A673 (cell line): ENCODE measurements around the gene FAM124A. TPM values are rescaled to one million over a fixed set of nuclear protein-coding genes. Genes with fewer than 3 reads are reported as not detected.

Experiments used
- BruUV-seq: library from RNA; stranded (reverse); fragments of 400-500 nt; replicated peaks from 2 replicates; lab custom pipeline; 2021; lab: Mats Ljungman, UMichigan
- CTCF ChIA-PET: fragments of 300-600 bp; sonication (Branson Sonifier 250); formaldehyde crosslinking; loops from one replicate; lab custom pipeline; 2022; ENCODE audit warnings: antibody characterized with exemption; lab: Charles Lee
- POLR2A ChIA-PET: fragments of 300-600 bp; sonication (Branson Sonifier 250); formaldehyde crosslinking; loops from one replicate; lab custom pipeline; 2022; ENCODE audit warnings: antibody characterized with exemption; ENCODE audit not compliant: low non-redundant PET; lab: Charles Lee
- DNase-seq: peaks from one replicate; pipeline ENCODE4 v3.0.0-alpha.2; 2015; ENCODE audit warnings: low spot score
- H3K27ac ChIP-seq: fragments of 200-600 bp; sonication (generic); 2 replicates; pipeline ENCODE4 v1.5.1; 2016; ENCODE audit warnings: mixed run types, low read depth, mild to moderate bottlenecking, mixed read lengths, antibody characterized with exemption, low read length; ENCODE audit not compliant: poor library complexity, severe bottlenecking
- H3K27me3 ChIP-seq: fragments of 200-600 bp; sonication (generic); replicated peaks from 2 replicates; pipeline ENCODE4 v1.6.1; 2017; ENCODE audit warnings: mixed run types, low read depth, mild to moderate bottlenecking, mixed read lengths, antibody characterized with exemption, low read length; ENCODE audit not compliant: insufficient read depth, poor library complexity
- H3K36me3 ChIP-seq: fragments of 200-600 bp; sonication (generic); 2 replicates; pipeline ENCODE4 v1.6.1; 2016; ENCODE audit warnings: mixed run types, mild to moderate bottlenecking, mixed read lengths, antibody characterized with exemption, low read length; ENCODE audit not compliant: insufficient read depth, poor library complexity, severe bottlenecking
- H3K4me1 ChIP-seq: fragments of 200-600 bp; sonication (generic); 2 replicates; pipeline ENCODE4 v1.6.1; 2017; ENCODE audit warnings: mixed run types, mild to moderate bottlenecking, mixed read lengths, antibody characterized with exemption, low read length; ENCODE audit not compliant: insufficient read depth, poor library complexity, severe bottlenecking
- H3K4me3 ChIP-seq: fragments of 200-600 bp; sonication (generic); 2 replicates; pipeline ENCODE4 v1.5.1; 2016; ENCODE audit warnings: low read depth, mixed run types, mild to moderate bottlenecking, mixed read lengths, low read length; ENCODE audit not compliant: poor library complexity, severe bottlenecking
- H3K9me3 ChIP-seq: fragments of 200-600 bp; sonication (generic); 2 replicates; pipeline ENCODE4 v1.6.1; 2016; ENCODE audit warnings: mixed run types, low read depth, mild to moderate bottlenecking, mixed read lengths, antibody characterized with exemption, low read length; ENCODE audit not compliant: poor library complexity, severe bottlenecking
- CTCF ChIP-seq: fragments of 300-800, 200-600 bp; sonication (generic); conservative IDR thresholded peaks from 2 replicates; pipeline ENCODE4 v1.5.1; 2017; ENCODE audit warnings: low read depth, mild to moderate bottlenecking, antibody characterized with exemption, low read length, moderate library complexity, mixed read lengths
- EZH2 ChIP-seq: fragments of 200-600 bp; sonication (generic); IDR thresholded peaks from 2 replicates; pipeline ENCODE4 v1.6.1; 2017; ENCODE audit warnings: borderline replicate concordance, low read depth, mild to moderate bottlenecking, mixed read lengths, antibody characterized with exemption, low read length; ENCODE audit not compliant: poor library complexity, severe bottlenecking
- intact Hi-C: fragments of 100-400 bp; cut with micrococcal nuclease; formaldehyde crosslinking; loops from one replicate; pipeline ENCODE4 v1.10.0; 2022; ENCODE audit not compliant: unreplicated experiment
- total RNA-seq: library from RNA; stranded (reverse); gene quantifications from 2 replicates; pipeline ENCODE4 v1.2.3, GENCODE V29; 2021

The FAM124A gene
- total RNA-seq, 1 experiment from 2014 or later, result 2.1 TPM

GRCh38 chr13:51303882-51304281 is 81.7 kb downstream of the FAM124A start:
- Histone ChIP-seq H3K9me3 (no peaks in the 10 kb centered on the region), H3K4me3 (no peak overlapping the region), H3K4me1 (peaks cover 5% of the 10 kb centered on the region), H3K36me3 (no peaks in the 10 kb centered on the region), H3K27ac (no peak overlapping the region), H3K27me3 (no peaks in the 10 kb centered on the region)
- intact Hi-C loops, result no loop called here
- ChIA-PET CTCF (no interaction called here), POLR2A (no interaction called here)
- no TSS peak for BruUV-seq
- TF ChIP-seq EZH2 (no peak), CTCF (no peak)
- DNase-seq, result no peak

DNA sequence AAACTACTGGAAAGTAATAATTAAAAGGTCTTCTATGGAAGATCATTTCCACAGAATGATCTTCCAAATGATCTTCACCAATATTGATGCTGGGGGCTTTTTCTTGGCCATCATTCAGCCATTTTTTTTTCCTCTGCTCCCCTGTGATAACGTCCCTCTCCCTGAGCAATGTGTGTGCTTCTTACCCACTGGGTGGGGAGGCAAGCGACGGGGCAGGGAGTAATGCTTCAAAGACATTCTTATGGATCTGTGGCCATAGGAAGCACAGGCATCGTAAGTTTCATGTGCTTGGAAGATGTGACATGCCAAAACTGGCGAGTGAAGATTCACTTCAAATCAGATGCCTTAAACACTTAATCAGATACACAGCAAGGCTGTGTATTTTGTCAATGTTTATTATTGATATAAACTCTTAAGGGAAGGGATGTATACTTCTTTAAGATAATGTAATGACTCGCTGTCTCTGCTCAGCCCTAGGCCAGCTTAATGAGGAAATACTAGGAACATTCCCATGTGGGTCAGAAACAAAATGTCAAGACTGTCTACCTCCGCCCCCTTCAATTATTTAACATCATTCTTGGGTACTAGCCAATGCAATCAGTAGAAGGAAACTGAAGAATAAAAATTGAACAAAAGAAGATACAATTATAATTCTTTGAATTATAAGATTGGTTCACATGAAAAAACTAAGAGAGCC is 83.2 kb downstream of the FAM124A start:
- Histone ChIP-seq H3K9me3 (no peaks in the 10 kb centered on the region), H3K4me3 (no peak overlapping the region), H3K27ac (no peak overlapping the region), H3K36me3 (no peaks in the 10 kb centered on the region), H3K27me3 (no peaks in the 10 kb centered on the region), H3K4me1 (peaks cover 5% of the 10 kb centered on the region)
- no TSS peak for BruUV-seq
- TF ChIP-seq EZH2 (no peak), CTCF (no peak)
- CTCF ChIA-PET, result no interaction called here
- POLR2A ChIA-PET, result no interaction called here
- no peak for DNase-seq
- intact Hi-C loops, result no loop called here

DNA sequence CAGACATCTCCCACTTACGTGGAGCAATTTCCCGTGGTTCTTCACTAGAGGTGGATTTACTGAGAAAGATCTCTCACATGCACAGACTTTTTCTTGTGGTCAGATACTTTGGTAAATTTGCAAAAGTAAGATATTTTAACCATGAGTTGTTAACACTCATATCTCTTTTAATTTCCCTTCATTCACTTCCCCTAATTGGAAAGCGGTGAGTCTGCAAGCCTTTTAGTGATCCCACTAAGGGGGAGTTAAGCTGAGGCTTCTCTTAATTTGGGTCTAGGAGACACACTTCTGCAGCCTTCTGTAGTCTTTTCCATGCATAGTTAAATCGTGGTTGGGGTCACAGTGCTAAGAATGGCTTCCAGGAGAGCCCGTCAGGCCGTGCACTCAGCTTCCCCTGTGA is 86.6 kb downstream of the FAM124A start:
- Histone ChIP-seq H3K27ac (no peak overlapping the region), H3K4me1 (peaks cover 6% of the 10 kb centered on the region), H3K36me3 (no peaks in the 10 kb centered on the region), H3K27me3 (no peaks in the 10 kb centered on the region), H3K9me3 (no peaks in the 10 kb centered on the region), H3K4me3 (no peak overlapping the region)
- no peak for DNase-seq
- POLR2A ChIA-PET, result interaction anchor here (1.0 kb wide), 1 partner anchor 144 kb away, joined by 4 read pairs; the partner anchor contains the start of gene INTS6
- CTCF ChIA-PET, result interaction anchor here (1.1 kb wide), 1 partner anchor 183 kb away, joined by 3 read pairs; no protein-coding TSS in a partner anchor
- intact Hi-C loops, result no loop called here
- BruUV-seq, result no TSS peak
- TF ChIP-seq EZH2 (no peak), CTCF (no peak)
